Cardiac fibroblast (primary cell): Measurements from ENCODE around the gene PPP1R2.
A peak's percentile ranks its signal among the peaks of the same experiment; 100 is the strongest.
"Not testable (repeated sequence)": the region's sequence is repeated elsewhere in the genome, so short reads cannot be mapped to it uniquely, and the experiment has no call there.

ENCODE experiments used
- DNase-seq, 2 donors: peaks; one replicate each; pipeline versions ENCODE4 v3.0.0 to v3.0.0-alpha.2; 2010; ENCODE audit warnings: low read depth in 2 of 2
- H3K4me3 ChIP-seq, 2 donors: replicated peaks in 1 of 2; 1 replicate in 1 of 2; 2 replicates in 1 of 2; pipeline ENCODE4 v1.5.1; 2011; ENCODE audit warnings: low read depth in 2 of 2, low read length in 2 of 2, mild to moderate bottlenecking in 2 of 2, moderate library complexity in 1 of 2
- CTCF ChIP-seq: IDR thresholded peaks from one replicate; pipeline ENCODE4 v1.5.1; 2011; ENCODE audit warnings: low read depth, mild to moderate bottlenecking, low read length, inconsistent platforms

Gene PPP1R2

DNA sequence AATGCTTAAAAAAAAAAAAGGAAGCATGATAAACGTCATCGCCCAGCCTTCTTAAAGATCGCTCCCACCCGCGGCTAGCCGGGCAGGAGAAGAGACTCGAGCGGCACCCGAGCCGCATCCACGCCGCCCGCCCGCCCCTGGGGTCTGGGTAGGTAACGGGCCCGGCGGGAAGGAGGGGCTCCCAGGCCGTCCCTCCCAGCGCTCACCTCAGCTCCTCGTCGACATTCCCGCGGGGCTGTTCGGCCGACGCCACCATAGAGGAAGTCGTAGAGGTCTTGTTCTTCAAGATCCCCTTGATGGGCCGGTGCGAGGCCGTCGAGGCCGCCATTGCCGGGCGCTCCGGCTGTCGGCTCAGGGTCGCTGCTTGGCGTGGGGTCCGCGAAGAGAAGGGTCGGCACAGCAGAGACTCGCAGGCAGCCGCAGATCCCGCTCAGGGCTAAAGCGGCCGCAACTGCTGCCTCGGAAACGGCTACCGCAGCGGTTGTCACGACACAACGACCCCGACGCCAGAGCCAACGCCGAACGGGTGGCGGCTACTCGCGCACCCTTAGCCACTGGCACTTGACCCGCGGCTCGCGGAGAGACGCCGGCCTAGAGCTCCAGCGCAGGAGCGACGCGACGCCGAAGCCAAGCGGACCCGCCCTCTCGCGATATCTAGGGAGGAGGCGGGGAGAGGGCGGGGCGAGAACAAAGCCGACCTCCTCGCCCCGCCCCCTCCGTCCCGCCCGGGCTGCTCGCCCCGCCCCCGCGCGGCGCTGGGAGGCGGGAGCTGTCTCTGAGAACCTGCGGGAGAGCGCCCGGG is at the start of gene PPP1R2:
PPP1R2 (minus strand) TSS at position 628 of the 802 bp plus-strand sequence; CDS start at position 328, 300 bp downstream.
- H3K4me3 ChIP-seq: peak within 1 kb of the TSS; percentile 81 to 84
- TF ChIP-seq CTCF: no peak
- DNase-seq: peak; percentile 93 to 94

DNA sequence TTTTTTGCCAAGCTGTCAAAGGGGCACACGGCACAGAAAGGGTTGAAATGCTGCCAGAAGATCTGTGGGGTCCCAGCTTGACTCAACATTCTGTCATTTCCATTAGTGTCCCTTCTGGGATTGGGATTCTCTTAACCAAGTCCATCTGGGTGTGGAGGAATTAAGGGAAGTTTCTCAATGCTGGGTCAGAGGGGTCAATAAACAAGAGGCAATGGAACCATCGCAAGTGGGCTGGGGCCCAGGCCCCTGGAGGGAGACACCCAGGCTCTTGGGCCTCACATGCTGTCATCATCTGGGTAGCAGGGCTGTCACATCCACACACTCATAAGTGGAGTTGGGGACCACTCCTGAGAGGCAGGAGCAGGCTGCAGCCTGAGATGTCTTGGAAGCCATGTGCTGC is 48.7 kb upstream of the PPP1R2 start:
- no peak for TF ChIP-seq CTCF
- no peak overlapping the region for H3K4me3 ChIP-seq
- DNase-seq: no peak

GRCh38 chr3:195591220-195591619 is 48.1 kb upstream of the PPP1R2 start:
- no peak overlapping the region for H3K4me3 ChIP-seq
- TF ChIP-seq CTCF: no peak
- DNase-seq: no peak

DNA sequence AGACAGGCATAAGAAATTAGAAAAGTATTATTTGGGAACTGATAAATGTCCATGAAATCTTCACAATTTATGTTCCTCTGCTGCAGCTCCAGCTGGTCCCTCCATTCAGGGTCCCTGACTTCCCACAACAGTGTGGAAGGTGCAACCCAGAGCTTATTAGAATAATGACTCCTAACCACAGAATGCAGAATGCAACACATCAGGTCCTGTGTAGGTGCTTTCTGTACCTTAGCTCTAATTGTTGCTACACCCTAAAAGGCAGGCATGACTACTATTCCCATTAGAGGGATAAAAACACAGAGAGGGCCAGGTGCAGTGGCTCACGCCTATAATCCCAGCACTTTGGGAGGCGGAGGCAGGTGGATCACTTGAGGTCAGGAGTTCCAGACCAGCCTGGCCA is 47.3 kb upstream of the PPP1R2 start:
- H3K4me3 ChIP-seq, DNase-seq: not testable (repeated sequence)

- H3K4me3 ChIP-seq, DNase-seq: not testable (repeated sequence)
These were observed 46.7 kb upstream of the PPP1R2 start for GRCh38 chr3:195589796-195590195.

- no peak for TF ChIP-seq CTCF
- no peak for DNase-seq
- H3K4me3 ChIP-seq: no peak overlapping the region
These were observed 44.7 kb upstream of the PPP1R2 start for GRCh38 chr3:195587824-195588223.

DNA sequence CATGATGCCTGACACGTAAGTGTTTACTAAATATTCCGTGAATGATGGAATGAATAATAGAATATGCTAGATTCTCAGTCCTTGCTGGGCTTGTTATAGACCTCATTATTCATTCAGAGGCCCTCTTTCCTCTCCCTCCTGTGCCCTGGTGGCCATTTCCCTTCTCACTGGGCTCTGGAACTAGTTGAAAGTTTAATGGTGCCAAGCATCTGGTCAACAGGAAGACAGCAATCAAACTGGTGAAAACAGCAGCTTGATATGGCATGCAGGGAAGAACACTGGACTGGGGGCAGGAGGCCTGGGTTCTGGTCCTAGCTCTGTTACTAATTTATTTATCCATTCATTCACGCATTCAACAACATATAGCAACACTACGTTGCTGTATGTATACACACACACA is 44.3 kb upstream of the PPP1R2 start:
- H3K4me3 ChIP-seq: no peak overlapping the region
- DNase-seq: no peak
- no peak for TF ChIP-seq CTCF

- no peak for DNase-seq
- no peak overlapping the region for H3K4me3 ChIP-seq
- TF ChIP-seq CTCF: no peak
These were observed 41.4 kb upstream of the PPP1R2 start for GRCh38 chr3:195584543-195584870.
